ENCODE data around the gene IQCH.
A peak's percentile ranks its signal among the peaks of the same experiment; 100 is the strongest.
"Not testable (repeated sequence)": the region's sequence is repeated elsewhere in the genome, so short reads cannot be mapped to it uniquely, and the experiment has no call there.

Gene IQCH

DNA sequence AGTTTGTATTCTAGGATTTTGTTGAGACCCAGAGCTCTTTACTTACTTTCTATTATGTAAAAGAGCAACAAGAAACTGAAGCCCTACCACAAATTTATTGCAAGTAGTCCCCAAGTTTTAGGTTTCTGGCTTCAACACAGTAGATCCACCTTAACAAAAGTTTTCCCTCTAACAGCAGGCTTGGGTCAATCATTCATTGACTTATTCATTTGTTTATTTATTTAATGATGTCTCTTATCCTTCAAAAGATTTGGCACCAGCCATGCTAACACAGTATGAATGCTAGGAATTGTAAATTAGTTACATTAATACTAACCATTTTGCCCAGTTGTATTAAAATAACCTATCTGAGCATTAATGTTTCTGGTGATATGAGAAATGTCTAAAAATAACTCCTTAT, 88.6 kb downstream of the IQCH start:
- FAIRE-seq: no peak
- no peak for DNase-seq (ENCODE audit: insufficient read length, low spot score)

DNA sequence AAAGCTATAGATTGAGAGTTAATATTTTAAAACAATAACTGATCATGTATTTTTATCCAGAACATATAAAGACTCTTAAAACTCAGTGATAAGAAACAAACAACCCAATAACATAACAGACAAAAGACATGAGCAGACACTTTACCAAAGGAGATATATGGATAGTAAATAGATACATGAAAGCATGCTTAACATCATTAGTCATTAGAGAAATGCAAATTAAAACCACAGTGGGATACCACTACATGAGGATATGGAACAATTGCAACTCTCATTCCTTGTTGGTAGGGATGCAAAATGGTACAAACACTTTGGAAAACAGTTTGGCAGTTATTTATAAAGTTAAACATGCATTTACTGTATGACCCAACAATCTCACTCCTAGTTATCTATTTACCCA, 95.0 kb downstream of the IQCH start:
- DNase-seq (ENCODE audit: insufficient read length, low spot score) (no peak), FAIRE-seq (no peak)

DNA sequence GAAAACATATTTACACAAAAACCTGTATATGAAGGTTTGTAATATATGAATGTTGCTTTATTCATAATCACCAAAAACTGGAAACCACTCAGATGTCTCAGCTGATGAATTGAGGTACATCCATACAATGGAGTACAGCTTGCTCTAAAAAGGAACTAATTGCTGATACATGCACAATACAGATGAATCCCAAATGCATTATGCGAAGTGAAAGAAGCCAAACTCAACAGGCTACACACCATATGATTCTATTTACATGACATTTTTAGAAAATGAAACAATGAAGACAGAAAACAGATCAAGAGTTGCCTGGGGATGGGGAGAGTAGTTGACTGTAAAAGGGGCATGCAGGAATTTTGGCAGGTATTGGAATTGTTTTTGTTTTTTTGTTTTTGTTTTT, 95.5 kb downstream of the IQCH start:
- no peak for FAIRE-seq

DNA sequence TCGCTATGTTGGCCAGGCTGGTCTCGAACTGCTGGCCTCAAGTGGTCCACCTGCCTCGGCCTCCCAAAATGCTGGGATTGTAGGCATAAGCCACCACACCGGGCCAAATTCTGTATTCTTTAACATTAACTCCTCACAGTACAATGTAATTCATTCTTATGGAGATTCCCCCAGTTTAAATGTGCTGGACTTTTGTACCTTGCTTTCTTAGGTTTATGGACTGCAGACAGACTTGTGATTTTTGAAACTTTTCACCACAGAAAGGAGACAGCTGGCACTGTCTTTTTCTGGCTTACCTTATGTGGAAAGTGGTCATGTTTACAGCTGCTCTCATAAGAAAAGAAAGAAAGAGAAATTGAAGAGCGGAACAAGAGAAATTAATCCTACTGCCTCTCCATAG, 103.8 kb downstream of the IQCH start:
- DNase-seq (ENCODE audit: insufficient read length, low spot score) (no peak), FAIRE-seq (no peak)

More for the DNA sequence above, 95.5 kb downstream of the IQCH start:
- no peak for DNase-seq (ENCODE audit: insufficient read length, low spot score)

DNA sequence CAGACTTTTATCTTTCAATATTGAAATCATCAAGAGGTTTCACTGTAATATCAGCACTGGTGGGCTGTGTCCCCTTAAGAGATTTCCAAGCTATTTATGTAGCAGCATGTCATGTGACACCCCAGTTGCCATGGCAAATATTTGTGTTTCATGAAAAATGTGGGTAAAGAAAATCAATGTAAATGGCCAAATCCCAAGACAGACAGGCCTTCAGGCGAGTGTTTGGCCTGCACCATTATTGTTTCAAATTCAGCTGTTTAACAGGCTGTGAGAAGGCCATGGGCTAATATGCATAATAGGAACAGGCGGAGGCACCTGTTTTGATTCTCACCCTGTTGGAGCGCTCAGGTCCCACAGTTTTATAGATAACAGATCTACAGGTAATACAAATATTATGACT, 104.2 kb downstream of the IQCH start:
- FAIRE-seq (no peak), DNase-seq (ENCODE audit: insufficient read length, low spot score) (no peak)

DNA sequence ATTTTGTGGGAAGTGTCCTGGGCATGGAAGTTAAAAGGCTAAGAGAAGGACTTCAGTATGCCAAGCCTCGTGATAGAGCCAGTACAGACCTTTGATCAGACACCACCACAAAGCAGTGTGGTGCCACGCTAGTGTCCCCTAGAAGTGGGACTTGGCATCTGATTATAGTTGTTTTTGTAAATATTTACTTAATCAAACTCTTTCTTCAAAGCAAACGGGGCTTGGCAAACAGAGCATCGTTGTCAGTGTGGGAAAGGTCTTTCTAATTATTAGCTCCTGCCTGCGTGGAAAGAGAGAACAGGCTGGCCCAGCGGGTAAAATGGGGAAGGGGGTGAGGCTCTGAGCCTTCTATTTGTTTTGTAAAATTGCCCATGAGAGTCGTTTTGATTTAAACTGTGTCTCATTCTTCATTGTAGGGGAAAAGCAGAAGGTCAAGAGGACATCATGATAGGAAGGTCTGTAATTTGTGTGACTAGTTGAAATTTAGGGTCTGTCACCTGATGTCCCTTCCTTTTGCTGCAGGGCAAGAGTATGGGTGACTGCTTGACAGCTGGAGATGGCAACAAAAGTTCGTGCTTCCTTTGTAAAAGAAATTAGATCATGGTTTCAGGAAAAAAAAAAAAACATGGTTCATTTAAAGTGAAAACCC, 105.0 kb downstream of the IQCH start:
- no peak for FAIRE-seq
- DNase-seq (ENCODE audit: insufficient read length, low spot score): no peak

DNA sequence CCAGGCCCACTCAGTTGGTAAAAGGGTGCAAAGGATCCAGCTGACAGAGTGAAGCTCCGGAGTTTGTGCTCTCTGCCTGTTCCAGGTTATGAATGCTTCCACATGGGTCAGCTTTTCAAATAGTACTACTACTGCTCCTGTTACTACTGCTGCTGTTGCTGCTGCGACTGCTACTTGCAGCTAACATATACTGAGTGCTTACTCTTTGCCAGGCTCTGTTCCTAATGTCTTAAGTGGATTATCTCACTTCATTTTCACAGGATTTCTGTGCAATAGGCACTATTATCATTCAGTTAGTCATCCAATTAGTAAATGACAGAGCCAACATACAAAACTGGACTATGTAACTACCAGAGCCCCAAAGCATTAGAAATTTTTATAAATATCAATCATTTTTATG, 106.5 kb downstream of the IQCH start:
- DNase-seq (ENCODE audit: insufficient read length, low spot score): no peak
- FAIRE-seq: no peak

DNA sequence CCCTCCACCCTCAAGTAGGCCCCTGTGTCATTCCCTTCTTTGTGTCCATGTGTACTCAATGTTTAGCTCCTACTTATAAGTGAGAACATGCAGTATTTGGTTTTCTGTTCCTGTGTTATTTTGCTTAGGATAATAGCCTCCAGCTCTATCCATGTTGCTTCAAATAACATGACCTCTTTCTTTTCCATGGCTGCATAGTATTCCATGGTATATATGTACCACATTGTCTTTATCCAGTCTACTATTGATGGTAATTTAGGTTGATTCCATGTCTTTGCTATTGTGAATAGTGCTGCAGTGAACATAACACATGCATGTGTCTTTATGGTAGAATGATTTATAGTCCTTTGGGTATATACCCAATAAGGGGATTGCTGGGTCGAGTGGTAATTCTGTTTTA, 109.1 kb downstream of the IQCH start:
- not testable (repeated sequence) for DNase-seq (ENCODE audit: insufficient read length, low spot score); FAIRE-seq

DNA sequence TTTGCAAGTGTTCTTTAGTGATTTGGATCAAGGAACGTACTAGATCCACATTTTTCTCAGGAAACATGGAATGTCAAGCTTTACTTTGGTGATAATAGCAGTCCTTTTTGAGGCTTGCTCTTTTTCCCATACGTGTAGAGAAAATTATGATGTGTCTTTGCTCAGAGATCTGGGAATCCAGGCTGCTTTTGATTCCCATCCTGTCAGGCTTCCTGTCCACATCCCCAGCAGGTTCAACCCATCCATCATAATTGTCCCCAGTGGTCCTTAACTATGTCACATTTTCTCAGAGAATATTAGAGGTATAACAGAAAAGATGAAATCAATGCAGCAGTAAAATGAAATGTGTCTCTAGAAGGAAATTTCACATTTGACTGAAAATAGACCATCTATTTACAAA, 111.4 kb downstream of the IQCH start:
- no peak for FAIRE-seq
- no peak for DNase-seq (ENCODE audit: insufficient read length, low spot score)

DNA sequence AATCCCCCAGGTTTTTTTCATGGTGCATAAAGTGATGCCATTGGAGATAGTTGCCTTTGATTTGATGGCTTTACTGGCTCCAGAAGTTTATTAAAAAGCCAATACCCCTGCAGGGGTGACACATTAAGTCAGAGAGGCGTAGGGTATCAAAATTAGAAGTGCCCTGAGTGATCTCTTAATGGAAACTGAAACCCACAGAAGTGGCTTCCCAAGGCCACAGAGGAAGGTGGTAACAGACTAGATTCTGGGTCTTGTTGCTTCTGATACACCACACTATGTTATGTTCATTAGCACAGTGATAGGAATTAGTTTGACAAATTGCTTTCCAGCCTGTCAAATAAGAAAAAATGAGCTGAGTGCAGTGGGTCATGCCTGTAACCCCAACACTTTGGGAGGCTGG, 112.3 kb downstream of the IQCH start:
- FAIRE-seq: no peak
- DNase-seq (ENCODE audit: insufficient read length, low spot score): no peak

DNA sequence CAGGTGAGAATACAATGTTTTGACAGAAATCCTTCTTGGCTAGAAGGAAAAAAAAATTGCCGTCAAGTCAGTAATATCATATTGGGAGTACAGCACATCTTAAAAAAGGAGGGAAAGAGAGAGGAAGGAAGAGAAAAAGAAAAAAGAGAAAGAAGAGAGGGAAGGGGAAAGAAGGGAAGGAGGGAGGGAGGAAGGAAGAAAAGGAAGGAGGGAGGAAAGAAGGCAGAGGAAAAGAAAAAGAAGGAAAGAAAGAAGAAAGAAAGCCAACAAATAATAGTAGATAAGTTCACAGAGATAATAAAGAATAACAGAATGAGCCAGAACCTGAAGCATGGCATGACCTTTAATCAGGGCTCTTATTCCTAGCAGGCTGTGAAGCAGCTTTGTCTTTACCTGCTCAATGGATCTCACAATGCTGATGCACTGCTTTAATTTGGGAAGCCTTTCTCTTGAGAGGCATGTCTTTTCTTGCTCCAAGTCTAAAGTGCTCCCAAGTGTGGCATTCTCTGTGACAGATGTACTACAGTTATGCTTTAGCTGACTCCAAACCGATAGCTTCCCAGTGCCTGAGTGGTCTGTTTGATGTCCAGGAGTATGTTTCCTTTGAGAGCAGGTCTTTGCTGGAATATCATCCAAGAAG, 114.9 kb downstream of the IQCH start:
- FAIRE-seq: no peak
- DNase-seq (ENCODE audit: insufficient read length, low spot score): no peak

DNA sequence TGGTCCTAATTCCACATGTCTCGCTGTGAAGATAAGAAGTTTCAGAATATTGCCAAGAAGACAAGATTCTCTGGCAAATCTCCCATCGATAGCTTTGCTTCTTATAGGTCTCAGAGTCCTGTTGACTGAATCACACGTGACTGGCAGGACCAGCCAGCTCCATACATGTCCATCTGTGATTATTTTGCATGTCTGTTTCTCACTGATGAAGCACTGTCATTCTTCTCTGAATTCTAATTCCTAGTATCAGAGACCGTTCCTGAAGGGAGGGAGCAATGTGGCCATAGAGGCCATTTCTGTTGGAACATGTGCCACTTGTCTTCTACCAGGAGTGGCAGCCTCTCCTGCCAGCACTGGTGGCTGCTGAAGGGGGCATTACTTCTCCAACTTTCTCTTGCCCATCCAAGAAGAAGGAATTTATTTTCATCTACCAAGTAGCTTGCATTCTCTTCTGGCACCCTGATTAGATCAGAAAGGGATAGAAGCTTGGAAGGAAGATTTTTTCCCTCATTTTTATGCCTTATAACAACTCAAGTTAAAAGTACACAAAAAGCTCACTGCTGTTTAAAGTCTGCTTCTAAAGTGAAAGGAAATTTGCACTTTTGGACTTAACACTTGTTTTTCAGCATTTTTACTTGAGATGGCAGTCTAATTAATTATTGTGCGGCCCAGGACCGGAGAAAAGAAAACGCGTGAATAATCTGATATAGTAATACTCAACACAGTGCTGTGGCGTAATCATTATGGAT, 115.8 kb downstream of the IQCH start:
- FAIRE-seq: no peak
- no peak for DNase-seq (ENCODE audit: insufficient read length, low spot score)

DNA sequence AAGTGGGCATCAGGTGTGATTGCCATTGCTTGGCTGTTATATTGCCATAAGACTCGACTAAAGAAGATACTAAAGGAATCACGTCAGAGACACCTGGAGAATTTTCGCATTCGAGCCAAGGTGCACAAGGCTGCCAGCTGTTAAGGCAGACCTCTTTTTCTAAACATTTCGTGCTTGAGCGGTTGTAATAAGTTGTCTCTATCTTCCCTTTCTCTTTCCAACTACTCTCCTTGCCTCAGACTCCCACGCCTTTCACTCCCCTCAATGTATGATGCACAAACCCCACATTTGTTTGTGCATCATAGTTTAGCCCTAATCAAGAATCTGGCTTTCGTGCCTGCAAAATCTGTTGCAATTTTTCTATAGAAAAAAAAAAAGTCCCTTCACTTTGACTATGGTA, 118.0 kb downstream of the IQCH start:
- FAIRE-seq (no peak), DNase-seq (ENCODE audit: insufficient read length, low spot score) (no peak)

DNA sequence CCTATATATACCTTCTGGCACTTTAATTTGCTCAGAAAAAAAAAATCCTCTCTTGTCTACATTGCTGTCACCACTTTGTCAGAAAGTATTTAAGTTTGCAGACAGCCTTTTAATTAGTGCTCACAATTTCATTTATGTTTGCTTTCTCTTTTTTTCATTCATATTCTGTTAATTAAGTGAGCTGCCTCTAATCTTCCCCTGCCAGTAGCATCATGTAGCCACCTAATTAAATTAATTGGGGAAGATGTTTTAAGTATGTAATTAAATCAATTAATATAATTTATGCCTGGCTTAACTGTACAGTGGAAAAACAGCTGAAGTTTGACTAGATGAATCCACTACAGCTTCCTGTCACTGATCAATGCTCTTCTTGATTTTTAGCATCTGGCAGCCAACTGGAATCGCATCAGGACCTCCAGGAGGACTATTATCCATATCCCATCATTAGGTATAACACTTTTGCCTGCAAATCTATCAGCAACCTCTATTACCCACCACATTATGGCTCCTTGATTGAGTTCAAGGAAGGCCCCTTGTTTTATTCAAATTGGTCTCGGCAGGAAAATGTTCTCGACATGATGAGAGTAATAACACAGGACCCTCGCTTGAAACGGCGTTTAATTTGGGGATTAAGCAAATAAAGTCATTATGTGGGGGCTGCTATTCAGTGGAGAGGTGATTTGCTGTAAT, 118.5 kb downstream of the IQCH start:
- no peak for FAIRE-seq
- no peak for DNase-seq (ENCODE audit: insufficient read length, low spot score)

DNA sequence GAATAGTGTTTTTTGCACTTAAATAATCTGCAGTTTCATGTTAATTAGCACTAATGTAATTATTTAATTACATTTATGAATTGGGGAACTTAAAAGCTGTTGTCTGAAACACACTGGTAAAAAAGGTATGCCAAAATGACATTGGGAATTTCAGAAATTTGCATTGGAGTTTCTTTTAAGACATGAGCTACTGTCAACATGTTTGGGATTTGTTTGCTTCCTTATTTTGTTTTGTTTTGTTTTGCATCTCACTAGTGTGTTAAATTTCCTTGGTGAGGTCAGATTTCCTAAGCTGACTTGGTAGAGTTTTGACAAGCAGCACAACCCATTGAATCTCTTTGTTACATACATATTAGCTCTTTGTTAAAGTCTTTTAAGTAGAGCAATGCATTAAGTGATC, 119.4 kb downstream of the IQCH start:
- DNase-seq (ENCODE audit: insufficient read length, low spot score) (no peak), FAIRE-seq (no peak)

DNA sequence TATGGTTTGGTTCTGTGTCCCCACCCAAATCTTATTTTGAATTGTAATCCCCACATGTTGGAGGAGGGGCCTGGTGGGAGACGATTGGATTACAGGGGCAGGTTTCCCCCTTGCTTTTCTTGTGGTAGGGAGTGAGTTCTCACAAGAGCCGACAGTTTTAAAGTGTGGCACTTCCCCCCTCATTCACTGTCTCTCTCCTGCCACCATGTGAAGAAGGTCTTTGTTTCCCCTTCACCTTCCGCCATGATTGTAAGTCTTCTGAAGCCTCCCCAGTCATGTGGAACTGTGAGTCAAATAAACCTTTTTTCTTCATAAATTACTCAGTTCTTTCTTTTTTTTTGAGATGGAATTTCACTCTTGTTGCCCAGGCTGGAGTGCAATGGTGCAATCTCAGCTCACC, 124.9 kb downstream of the IQCH start:
- FAIRE-seq: no peak
- no peak for DNase-seq (ENCODE audit: insufficient read length, low spot score)

DNA sequence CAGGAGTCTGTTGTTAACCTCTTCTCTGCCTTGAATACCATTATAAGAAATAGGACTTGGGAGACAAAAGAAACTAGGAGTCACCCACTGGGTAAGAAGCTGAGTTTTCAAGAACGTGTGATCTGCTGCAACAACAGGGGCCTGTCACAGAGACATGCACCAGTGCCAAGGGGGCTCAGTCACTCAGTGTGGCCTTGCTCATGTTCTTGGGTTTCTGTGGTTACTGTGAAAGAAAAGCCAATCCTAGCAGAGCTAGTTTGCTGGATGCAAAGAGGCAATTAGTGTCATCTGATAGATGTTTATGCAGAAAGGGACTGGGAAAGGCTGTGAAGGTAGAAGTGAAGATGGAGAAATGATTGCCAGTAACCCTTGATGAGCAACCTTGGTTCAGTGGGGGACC, 126.3 kb downstream of the IQCH start:
- DNase-seq (ENCODE audit: insufficient read length, low spot score): no peak
- FAIRE-seq: no peak

DNA sequence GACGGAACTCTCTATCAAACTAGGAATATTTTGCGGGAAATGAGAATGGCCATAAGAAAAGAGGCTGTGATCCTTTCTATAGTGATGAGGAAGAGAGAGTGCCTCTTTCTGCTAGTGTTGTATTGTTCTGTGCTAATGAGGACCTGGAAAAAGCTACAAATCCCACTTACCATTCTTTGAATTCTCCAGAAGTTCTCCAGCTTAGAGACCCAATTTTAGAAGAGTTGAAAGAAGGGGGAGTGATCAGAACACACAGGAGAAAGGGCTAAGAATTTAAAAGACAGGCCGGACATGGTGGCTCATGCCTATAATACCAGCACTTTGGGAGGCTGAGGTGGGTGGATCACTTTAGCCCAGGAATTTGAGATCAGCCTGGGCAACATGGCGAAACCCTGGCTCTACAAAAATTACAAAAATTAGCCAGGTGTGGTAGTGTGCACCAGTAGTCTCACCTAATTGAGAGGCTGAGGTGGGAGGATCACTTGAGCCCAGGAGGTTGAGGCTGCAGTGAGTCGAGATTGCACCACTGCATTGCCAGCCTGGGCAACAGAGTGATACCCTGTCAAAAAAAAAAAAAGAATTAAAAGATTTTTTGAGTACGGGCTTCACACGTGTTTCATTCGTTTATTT, 126.9 kb downstream of the IQCH start:
- no peak for FAIRE-seq
- no peak for DNase-seq (ENCODE audit: insufficient read length, low spot score)

DNA sequence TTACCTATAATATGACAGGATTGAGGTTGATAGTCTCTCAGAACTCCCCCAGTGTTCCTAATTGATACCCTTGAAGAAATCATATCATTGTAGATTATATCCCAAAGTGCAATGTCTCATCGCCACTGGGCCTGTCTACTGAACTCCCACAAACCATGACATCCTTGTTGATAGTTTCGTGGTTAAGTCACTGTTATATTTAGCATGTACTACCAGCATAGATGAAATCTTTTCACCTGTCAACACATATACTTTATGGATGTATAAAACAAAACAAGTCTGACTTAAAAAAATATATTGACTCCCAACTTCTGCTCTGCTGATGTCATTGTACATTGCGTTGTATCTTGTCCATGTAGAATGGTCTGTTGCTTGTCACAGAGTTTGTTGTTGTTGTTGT, 128.1 kb downstream of the IQCH start:
- FAIRE-seq: peak; percentile 42

DNA sequence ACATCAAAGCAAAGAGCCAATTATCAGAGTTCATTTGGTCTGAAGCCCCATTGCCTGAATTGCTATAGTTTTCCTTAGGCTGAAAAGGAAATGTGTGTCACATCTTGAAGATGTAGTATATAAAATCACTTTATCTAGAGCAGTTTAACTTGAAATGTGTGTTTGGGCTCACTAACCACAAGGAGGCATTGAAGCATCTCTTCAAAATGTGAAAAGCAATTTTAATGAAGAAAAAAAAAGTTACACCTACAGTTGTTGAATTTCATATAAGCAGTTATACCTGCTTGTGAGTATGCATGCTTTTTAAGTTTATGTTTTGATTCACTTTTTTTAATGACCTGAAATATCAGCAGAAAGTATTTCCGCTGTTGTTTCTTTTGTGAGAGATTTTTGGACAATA, 129.3 kb downstream of the IQCH start:
- DNase-seq (ENCODE audit: insufficient read length, low spot score) (no peak), FAIRE-seq (no peak)

More for the DNA sequence above, 128.1 kb downstream of the IQCH start:
- no peak for DNase-seq (ENCODE audit: insufficient read length, low spot score)

DNA sequence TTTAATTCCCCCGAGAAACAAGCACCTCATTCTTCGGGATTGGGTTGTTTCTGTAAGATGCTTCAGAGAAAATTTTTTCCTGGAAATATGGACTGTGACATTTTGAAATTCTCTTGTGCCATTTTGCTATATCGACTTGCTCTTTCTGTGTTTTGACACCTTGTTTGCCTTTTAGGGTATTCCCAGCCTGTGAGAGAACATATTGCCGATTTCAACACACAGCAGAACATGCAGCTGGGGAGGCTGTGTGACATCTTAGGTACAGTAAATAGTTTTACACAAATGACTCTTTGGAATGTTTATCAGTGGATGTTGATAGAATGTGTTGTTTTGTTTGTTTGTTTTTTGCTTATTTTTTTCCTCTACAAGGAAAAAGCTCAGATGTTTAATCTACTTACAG, 130.2 kb downstream of the IQCH start:
- FAIRE-seq (peak; percentile 40), DNase-seq (ENCODE audit: insufficient read length, low spot score) (no peak)

Measured in HTR-8/SVneo (cell line).